ENCODE results near the gene ABCA7.

The ABCA7 gene

GRCh38 chr19:1040476-1041271 is 767 bp downstream of the ABCA7 start:
- DNase-seq (ENCODE audit: low read depth in 2 of 2): peak; percentile 78 to 80

GRCh38 chr19:1041272-1041834 is 1.4 kb downstream of the ABCA7 start:
- DNase-seq (ENCODE audit: low read depth in 2 of 2): no peak

GRCh38 chr19:1041835-1042685 is 2.2 kb downstream of the ABCA7 start:
- no peak for DNase-seq (ENCODE audit: low read depth in 2 of 2)

GRCh38 chr19:1042689-1043511 is 3.0 kb downstream of the ABCA7 start:
- no peak for DNase-seq (ENCODE audit: low read depth in 2 of 2)

GRCh38 chr19:1045247-1045603 is 5.3 kb downstream of the ABCA7 start:
- no peak for DNase-seq (ENCODE audit: low read depth in 2 of 2)

GRCh38 chr19:1046117-1046626 is 6.3 kb downstream of the ABCA7 start:
- no peak for DNase-seq (ENCODE audit: low read depth in 2 of 2)

- DNase-seq (ENCODE audit: low read depth in 2 of 2): no peak
These were observed 7.2 kb downstream of the ABCA7 start for GRCh38 chr19:1046836-1047695.

GRCh38 chr19:1047696-1048147 is 7.8 kb downstream of the ABCA7 start:
- DNase-seq (ENCODE audit: low read depth in 2 of 2): no peak

GRCh38 chr19:1049106-1049505 is 9.2 kb downstream of the ABCA7 start:
- no peak for DNase-seq (ENCODE audit: low read depth in 2 of 2)

- no peak for DNase-seq (ENCODE audit: low read depth in 2 of 2)
These were observed 9.9 kb downstream of the ABCA7 start for GRCh38 chr19:1049800-1050199.

GRCh38 chr19:1050989-1051788 is 11.3 kb downstream of the ABCA7 start:
- DNase-seq (ENCODE audit: low read depth in 2 of 2): no peak

GRCh38 chr19:1051791-1052190 is 11.9 kb downstream of the ABCA7 start:
- DNase-seq (ENCODE audit: low read depth in 2 of 2): no peak

- DNase-seq (ENCODE audit: low read depth in 2 of 2): no peak
These were observed 12.6 kb downstream of the ABCA7 start for GRCh38 chr19:1052349-1052975.

- DNase-seq (ENCODE audit: low read depth in 2 of 2): no peak
These were observed 13.5 kb downstream of the ABCA7 start for GRCh38 chr19:1053176-1054101.

GRCh38 chr19:1054102-1055027 is 14.5 kb downstream of the ABCA7 start:
- DNase-seq (ENCODE audit: low read depth in 2 of 2): no peak

GRCh38 chr19:1055028-1055425 is 15.1 kb downstream of the ABCA7 start:
- DNase-seq (ENCODE audit: low read depth in 2 of 2): no peak
